Prostate gland (tissue), 2 donors: Measurements from ENCODE around the gene PSAT1.

Source experiments
- CTCF ChIP-seq, 4 experiments: fragments of 200-600 bp in 2 of 4; fragments of 450-650 bp in 2 of 4; sonication (generic) in 2 of 4; IDR thresholded peaks; 1 replicate in 3 of 4; 2 replicates in 1 of 4; pipeline ENCODE4 v1.5.1; 2016 to 2019; ENCODE audit warnings: antibody characterized with exemption in 4 of 4, mild to moderate bottlenecking in 2 of 4, moderate library complexity in 2 of 4
- POLR2AphosphoS5 ChIP-seq: sonication (generic); formaldehyde crosslinking; IDR thresholded peaks from one replicate; pipeline ENCODE4 v1.6.1; 2017; ENCODE audit warnings: antibody characterized with exemption

DNA sequence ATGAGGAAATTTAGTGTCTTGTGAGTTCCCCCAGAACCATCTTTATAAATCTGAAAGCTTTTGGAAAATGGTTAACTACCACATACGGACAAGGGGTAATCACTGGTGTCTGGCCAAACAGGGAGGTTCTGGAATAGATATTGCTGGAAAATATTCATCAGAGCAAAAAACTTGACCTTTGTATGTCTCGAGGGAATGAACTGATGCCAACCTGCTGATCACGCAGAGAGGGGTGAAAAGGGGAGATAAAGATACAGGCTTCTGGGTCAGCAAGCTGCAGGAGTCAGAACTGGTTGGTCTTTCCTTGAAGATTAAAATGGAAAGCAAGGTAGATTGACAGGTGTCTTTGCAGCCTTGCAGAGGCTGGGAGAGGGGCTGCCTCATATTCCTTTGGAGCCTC is 35.5 kb downstream of the PSAT1 start:
- no peak for TF ChIP-seq CTCF (IDR thresholded peaks at IDR 0.05)
- no peak for TF ChIP-seq POLR2AphosphoS5
